IPS-NIHi7 (cell line): ENCODE measurements around the gene RABIF.
"Not testable (repeated sequence)": the region's sequence is repeated elsewhere in the genome, so short reads cannot be mapped to it uniquely, and the experiment has no call there.

ENCODE experiments used
- DNase-seq: peaks from one replicate; pipeline ENCODE4 v3.0.0; 2012; ENCODE audit warnings: mixed read lengths; ENCODE audit errors: extremely low spot score

Gene RABIF

GRCh38 chr1:202888531-202889360 is at the start of gene RABIF:
Gene RABIF (minus strand): TSS chr1:202889149. CDS start chr1:202889098, 51 bp downstream.
- peak; percentile 98 for DNase-seq

- no peak for DNase-seq
Measured at GRCh38 chr1:202938287-202938925, 49.5 kb upstream of the RABIF start.

DNA sequence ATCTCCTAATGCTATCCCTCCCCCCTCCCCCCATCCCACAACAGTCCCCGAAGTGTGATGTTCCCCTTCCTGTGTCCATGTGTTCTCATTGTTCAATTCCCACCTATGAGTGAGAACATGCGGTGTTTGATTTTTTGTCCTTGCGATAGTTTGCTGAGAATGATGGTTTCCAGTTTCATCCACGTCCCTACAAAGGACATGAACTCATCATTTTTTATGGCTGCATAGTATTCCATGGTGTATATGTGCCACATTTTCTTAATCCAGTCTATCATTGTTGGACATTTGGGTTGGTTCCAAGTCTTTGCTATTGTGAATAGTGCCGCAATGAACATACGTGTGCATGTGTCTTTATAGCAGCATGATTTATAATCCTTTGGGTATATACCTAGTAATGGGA is 47.5 kb upstream of the RABIF start:
- not testable (repeated sequence) for DNase-seq

- DNase-seq: no peak
Measured at GRCh38 chr1:202935844-202936243, 46.9 kb upstream of the RABIF start.

DNA sequence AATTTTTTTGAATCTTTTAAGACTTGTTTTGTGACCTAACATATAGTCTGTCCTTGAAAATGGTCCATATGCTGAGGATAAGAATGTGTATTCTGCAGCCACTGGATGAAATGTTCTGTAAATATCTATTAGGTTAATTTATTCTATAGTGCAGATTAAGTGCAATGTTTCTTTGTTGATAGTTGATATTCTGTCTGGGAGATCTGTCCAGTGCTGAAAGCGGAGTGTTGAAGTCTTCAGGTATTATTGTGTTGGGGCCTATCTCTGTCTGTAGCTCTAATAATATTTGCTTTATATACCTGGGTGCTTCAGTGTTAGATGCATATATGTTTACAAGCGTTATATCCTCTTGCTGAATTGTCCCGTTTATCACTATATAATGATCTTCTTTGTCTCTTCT is 45.8 kb upstream of the RABIF start:
- no peak for DNase-seq

- DNase-seq: no peak
Measured at GRCh38 chr1:202932476-202932875, 43.5 kb upstream of the RABIF start.

- DNase-seq: peak; percentile 98
Measured at GRCh38 chr1:202926581-202927491, 37.9 kb upstream of the RABIF start, which contains the start of gene KLHL12. Gene KLHL12 (minus strand): TSS chr1:202927234. CDS start chr1:202925162, 2,072 bp downstream.

GRCh38 chr1:202923533-202923932 is 34.6 kb upstream of the RABIF start:
- no peak for DNase-seq

GRCh38 chr1:202919615-202920014 is 30.7 kb upstream of the RABIF start:
- no peak for DNase-seq

DNA sequence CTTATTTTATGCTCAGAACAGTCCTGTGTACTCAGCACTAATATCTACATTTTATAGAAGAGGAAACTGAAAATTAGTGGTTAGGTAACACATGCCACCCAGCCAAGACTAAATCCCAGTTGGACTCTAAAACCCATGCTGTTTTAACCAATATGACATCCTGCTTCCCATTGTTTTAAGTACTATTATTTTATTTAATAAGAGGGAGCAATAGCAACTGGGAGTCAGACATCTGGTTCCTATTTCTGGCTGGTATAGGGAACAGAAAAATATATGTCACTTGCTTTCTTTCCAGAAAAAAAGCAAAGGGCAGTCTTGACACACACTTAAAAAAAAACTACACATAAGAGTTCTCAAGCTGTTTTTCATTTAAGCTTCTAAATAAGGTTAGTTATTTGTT is 26.2 kb upstream of the RABIF start:
- DNase-seq: no peak

- not testable (repeated sequence) for DNase-seq
Measured at GRCh38 chr1:202912476-202912875, 23.5 kb upstream of the RABIF start.

- DNase-seq: no peak
Measured at GRCh38 chr1:202909494-202909893, 20.5 kb upstream of the RABIF start.

DNA sequence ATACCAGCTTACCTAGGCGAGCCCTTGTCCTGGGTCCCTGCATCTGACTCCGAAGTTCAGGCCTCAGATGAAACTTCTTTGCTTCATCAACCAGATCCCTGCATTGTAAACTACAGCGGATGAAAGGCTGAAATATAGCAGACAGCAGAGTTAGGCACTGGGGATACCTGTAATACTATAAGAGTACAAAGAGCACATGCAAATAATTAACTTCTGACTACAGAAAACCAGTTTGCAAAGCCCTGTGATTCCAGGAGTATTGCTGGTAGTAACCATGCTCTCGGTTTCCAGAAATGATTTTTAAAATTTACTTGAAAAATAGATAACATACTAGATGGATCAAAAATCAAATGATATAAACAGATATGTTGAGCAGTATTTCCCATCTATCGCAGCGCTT is 20.0 kb upstream of the RABIF start:
- DNase-seq: no peak

DNA sequence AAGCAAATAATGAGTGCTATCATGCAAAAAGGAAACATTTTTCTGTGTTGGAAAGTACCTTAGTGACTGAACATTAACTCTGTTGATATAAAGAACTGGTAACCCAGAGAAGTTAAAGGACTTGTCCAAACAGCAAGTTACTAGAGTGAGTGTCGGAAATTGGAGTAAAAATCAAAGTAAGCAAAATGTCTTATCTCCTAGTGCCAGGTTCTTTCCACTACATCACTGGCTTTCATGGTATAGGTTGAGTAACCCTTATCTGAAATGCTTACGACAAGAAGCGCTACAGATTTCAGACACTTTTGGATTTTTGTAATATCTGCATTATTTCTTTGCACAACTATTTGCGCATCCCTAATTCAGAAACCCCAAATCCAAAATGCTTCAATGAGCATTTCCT is 16.4 kb upstream of the RABIF start:
- DNase-seq: no peak

DNA sequence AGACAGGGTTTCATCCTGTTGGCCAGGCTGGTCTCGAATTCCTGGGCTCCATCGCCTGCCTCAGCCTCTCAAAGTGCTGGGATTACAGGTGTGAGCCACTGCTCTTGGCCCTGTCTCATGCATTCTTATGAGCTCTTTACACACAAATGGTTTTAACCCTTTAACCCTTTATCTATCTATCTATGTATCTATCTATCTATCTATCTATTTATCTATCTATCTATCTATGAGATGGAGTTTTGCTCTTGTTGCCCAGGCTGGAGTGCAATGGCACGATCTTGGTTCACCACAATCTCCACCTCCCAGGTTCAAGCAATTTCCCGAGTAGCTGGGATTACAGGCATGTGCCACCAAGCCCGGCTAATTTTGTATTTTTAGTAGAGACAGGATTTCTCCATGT is 14.9 kb upstream of the RABIF start:
- not testable (repeated sequence) for DNase-seq

GRCh38 chr1:202901555-202901954 is 12.6 kb upstream of the RABIF start:
- no peak for DNase-seq

DNA sequence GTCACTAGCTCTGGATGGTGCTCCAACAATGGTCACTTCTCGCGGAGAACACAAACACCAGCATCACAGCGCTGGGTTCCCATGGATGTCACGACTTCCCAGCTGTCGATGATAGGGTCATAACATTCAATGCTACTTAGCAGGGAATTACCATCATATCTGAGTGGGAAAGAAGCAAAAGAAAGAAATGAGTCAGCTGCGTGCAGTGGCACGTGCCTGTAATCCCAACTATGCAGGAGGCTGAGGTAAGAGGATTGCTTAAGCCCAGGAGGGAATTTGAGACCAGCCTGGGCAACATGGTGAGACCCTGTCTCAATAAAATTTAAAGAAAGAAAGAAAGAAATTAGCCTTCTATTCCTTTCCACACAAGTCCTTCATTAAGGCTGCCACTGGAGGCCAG is 3.6 kb upstream of the RABIF start:
- DNase-seq: no peak

DNA sequence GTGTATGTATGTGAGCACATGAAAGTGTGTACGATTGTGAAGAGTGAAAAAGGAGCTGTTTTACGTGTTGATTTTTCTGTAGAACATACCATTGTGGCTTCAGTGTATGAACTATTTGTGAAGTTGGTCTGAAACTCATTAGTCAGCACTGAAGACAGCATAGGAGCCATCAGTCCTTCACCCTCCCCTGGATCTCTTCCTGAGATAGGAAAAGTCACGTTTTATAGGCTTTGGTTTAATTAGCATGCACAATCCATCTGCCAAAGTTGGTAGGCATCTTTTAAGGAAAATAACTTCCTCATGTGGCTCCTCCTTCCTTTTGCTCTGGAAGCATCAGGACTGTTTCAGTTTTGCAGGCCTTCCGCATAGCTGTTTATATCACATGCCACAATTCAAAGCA is 1.4 kb upstream of the RABIF start:
- no peak for DNase-seq

DNA sequence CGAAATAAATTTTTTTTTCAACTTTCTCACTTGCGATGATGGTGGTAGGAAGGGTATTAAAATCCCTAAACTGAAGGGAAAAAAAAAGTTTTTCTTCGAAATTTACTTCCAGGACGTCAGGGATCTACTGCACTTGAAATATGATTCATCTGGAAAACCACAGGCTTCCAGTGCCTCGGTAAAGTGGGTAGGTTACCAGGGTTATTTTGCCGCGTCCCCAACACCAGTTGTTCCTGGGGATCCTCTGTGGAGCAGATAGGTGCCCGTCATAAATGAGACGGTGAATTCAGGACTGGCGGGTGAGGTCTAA is 773 bp downstream of the RABIF start:
- DNase-seq: no peak

DNA sequence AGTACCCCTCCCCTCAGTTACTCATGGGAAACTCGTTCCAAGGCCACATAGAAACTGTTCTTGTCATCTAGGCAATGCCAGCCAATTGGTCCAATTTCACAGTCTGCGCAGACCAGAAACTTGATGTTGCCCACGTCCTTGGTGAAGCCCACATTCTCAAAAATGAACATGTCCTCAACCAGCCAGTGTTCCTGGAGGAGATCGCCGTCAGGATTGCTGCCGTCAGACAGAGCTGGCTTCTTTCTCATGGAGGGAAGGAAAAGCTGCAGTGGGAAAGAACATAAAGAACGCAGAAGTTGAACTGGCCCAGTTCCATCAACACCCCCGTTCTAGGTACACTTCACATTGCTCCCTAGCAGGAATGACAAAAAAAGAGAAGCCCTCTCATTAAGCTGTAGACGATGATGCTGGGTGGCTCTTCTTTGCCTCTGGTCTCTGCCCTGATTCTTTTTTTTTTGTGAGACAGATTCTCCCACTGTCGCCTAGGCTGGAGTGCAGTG is 7.9 kb downstream of the RABIF start:
- DNase-seq: no peak

DNA sequence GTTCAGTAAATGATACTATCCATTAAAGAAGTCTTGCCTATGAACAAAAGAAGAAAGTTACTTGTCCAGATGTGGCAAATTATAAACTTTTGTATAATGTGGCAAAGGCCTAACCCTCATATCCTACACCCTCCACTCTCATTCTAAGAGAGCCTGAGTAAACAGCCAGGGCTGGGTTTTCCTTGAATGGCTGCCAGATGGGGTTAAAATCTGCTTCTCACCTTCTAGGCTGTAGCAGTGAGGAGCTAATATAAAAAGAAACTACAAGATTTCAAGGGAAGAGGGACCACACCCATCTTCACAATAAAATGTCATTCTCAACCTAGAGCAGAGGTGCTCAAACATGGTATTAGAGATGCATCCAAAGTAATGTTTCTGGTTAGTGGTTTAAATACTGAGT is 8.9 kb downstream of the RABIF start:
- no peak for DNase-seq

GRCh38 chr1:202879128-202879527 is 9.8 kb downstream of the RABIF start:
- DNase-seq: no peak
